Progenitor cell of endocrine pancreas (in vitro differentiated cells): ENCODE results near the gene BOD1L1. TPM values are rescaled to one million over a fixed set of nuclear protein-coding genes. Genes with fewer than 3 reads are reported as not detected.

Experiments
- DNase-seq: peaks from one replicate; pipeline ENCODE4 v3.0.0; 2021; ENCODE audit warnings: low spot score; ENCODE audit not compliant: unreplicated experiment
- H3K27ac Mint-ChIP-seq: 2 replicates; pipeline ENCODE4 v1.8.0; 2021; ENCODE audit warnings: mild to moderate bottlenecking, moderate library complexity, mixed read lengths
- H3K27me3 Mint-ChIP-seq: 2 replicates; pipeline ENCODE4 v1.8.0; 2021; ENCODE audit warnings: mixed read lengths
- H3K36me3 Mint-ChIP-seq: 2 replicates; pipeline ENCODE4 v1.8.0; 2022; ENCODE audit warnings: mixed read lengths; ENCODE audit not compliant: insufficient read depth
- H3K4me1 Mint-ChIP-seq: 2 replicates; pipeline ENCODE4 v1.8.0; 2021; ENCODE audit warnings: low read depth, mixed read lengths
- H3K4me3 Mint-ChIP-seq: 2 replicates; pipeline ENCODE4 v1.8.0; 2021; ENCODE audit warnings: low read depth, mild to moderate bottlenecking, moderate library complexity, mixed read lengths
- H3K9me3 Mint-ChIP-seq: 2 replicates; pipeline ENCODE4 v1.8.0; 2021; ENCODE audit warnings: low read depth, mixed read lengths
- total RNA-seq: library from RNA; stranded (reverse); gene quantifications from 2 replicates; pipeline ENCODE4 v1.2.1, GENCODE V29; 2021
- TF ChIP-seq, protein P1 (sequence below): fragments of 200-600 bp; sonication (generic); IDR thresholded peaks from one replicate; pipeline ENCODE4 v1.5.0; 2021; ENCODE audit warnings: antibody characterized with exemption, mild to moderate bottlenecking; ENCODE audit not compliant: unreplicated experiment

Gene BOD1L1
- total RNA-seq, 1 donor from 2014 or later, result 42.1 TPM

DNA sequence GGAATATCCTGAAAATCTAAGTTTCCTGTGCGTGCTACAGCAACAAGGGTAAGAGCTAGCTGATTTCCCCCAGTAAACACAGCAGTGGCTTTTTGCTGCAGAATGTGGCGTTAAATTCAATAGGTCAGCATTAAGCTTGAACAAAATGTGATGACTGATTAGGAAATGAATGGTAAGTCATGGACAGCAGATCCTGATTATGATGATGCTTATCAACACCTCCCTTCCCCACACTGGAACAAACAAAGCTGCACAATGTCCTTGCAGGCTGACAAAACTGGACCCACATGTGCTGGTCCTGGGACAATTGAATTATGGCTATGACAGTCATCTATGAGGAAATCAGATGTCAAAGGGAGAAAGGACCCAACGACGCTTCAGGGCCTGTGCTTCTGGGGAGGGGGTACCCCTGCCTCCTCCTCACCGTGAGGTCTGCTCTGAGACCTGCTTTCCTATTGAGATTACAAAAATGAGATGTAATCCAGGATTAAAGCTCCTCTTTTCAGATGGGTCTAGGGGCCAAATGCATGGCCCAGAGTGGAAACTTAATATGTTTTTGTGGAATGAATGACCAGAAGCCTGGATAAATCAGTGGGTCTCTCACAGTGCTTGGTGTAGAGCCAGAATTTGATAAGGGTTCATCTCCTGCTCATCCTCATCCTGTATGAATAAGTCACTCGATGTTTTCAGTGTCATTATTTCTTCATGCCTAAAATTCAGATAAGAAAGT is 32.0 kb upstream of the BOD1L1 start:
- Mint-ChIP-seq H3K27ac (no peak overlapping the region), H3K27me3 (no peaks in the 10 kb centered on the region), H3K36me3 (no peaks in the 10 kb centered on the region), H3K4me1 (peaks cover 5% of the 10 kb centered on the region), H3K4me3 (no peak overlapping the region), H3K9me3 (no peaks in the 10 kb centered on the region)
- no peak for DNase-seq
- TF ChIP-seq, protein P1, sequence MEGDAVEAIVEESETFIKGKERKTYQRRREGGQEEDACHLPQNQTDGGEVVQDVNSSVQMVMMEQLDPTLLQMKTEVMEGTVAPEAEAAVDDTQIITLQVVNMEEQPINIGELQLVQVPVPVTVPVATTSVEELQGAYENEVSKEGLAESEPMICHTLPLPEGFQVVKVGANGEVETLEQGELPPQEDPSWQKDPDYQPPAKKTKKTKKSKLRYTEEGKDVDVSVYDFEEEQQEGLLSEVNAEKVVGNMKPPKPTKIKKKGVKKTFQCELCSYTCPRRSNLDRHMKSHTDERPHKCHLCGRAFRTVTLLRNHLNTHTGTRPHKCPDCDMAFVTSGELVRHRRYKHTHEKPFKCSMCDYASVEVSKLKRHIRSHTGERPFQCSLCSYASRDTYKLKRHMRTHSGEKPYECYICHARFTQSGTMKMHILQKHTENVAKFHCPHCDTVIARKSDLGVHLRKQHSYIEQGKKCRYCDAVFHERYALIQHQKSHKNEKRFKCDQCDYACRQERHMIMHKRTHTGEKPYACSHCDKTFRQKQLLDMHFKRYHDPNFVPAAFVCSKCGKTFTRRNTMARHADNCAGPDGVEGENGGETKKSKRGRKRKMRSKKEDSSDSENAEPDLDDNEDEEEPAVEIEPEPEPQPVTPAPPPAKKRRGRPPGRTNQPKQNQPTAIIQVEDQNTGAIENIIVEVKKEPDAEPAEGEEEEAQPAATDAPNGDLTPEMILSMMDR, result no peak

DNA sequence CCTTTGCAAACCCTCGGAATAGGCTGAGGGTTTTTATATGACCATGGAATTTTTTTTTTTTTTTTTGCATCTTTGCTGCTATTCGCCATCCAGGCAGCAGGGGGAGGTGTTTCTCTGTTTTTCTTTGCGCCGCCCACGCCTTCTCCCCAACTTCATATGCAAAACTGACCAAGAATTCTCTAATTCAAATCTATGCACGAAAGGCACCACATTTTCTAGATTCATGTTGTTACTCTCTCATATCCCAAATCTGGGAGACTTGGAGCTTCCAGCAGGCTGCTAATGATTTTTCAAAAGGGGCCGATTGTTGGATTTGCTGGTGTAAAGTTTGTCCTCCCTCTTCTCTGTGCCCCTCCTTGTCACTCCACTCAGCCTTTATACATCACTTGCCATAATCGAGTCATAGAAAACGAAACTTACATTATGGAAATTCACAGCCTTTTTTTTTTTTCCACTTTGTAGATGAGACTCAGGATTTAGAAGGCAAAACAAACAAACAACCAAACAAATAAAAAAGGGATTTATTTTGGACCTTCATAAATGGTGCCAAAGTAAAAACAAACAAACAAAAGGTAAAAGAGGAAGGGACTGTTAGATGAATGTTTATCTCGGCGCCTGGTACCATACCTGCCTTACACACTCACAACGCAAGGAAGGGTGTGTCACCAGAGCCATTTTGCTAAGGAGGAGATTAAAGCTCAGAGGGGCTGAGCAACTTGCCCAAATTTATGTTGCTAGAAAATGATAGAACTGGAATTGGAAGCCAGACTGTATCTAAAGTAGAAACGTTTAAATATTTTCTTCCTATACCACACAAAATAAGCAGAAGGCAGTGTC is 29.3 kb upstream of the BOD1L1 start:
- peaks cover 9% of the 10 kb centered on the region for H3K4me1 Mint-ChIP-seq
- H3K9me3 Mint-ChIP-seq, result no peaks in the 10 kb centered on the region
- TF ChIP-seq, protein P1, result peak; percentile 77
- H3K4me3 Mint-ChIP-seq, result peak overlapping the region; percentile 65
- DNase-seq, result peak; percentile 19
- H3K27me3 Mint-ChIP-seq, result no peaks in the 10 kb centered on the region
- no peaks in the 10 kb centered on the region for H3K36me3 Mint-ChIP-seq
- no peak overlapping the region for H3K27ac Mint-ChIP-seq

DNA sequence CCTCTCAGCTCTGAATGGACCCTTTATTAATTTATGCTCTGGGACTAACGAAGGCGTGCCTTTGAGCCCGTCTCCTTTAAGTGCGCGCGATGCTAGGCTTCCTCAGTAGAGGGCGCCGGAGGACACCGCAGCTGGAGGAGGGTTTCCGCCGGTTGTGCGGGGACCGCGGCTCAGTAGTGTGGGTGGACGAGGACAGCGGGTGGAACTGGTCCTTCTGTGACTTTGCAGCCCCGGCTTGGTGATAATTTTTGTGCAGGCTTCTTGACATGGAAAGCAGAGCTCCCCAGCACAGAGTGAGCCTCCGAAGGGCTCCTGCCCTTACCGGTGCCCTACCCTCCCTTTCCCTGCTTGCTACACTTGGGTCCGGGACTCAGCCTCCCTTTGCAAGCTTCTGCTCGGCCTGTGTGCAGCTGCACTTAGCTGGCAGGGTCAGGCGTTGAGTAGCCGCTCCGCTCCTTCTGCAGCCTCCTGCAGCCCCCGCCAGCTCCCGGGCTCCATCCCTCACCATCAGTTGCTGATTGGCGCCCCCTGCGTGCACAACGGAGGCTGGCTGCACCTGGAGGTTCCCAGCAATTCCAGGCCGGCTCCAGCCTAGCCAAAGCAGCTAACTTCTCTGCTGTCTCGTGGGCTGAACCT is 26.8 kb upstream of the BOD1L1 start:
- peak; percentile 81 for DNase-seq
- H3K36me3 Mint-ChIP-seq, result no peaks in the 10 kb centered on the region
- H3K9me3 Mint-ChIP-seq, result no peaks in the 10 kb centered on the region
- H3K4me3 Mint-ChIP-seq, result peak overlapping the region; percentile 74
- peak overlapping the region; percentile 33 for H3K27ac Mint-ChIP-seq
- TF ChIP-seq, protein P1, result peak; percentile 71
- H3K4me1 Mint-ChIP-seq, result peaks cover 9% of the 10 kb centered on the region
- H3K27me3 Mint-ChIP-seq, result no peaks in the 10 kb centered on the region

DNA sequence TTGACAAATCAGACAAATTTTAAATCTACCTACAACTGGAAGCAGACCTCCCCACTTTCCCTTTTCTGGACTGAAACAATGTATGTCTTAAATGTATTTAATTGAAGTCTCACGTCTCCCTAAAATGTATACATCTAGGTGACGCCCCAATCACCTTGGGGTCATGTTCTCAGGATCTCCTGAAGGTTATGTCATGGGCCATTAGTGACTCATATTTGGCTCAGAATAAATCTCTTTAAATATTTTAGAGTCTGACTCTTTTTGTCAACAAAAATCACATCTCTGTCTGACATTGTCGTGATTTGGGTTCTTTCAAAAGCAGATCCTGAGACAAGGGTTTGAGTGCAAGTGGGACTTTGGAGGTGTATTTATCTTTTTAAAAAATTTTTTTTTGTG is 26.2 kb upstream of the BOD1L1 start:
- Mint-ChIP-seq H3K4me3 (peak overlapping the region; percentile 74), H3K4me1 (peaks cover 9% of the 10 kb centered on the region), H3K9me3 (no peaks in the 10 kb centered on the region), H3K36me3 (no peaks in the 10 kb centered on the region), H3K27ac (no peak overlapping the region), H3K27me3 (no peaks in the 10 kb centered on the region)
- TF ChIP-seq, protein P1, result no peak
- no peak for DNase-seq

DNA sequence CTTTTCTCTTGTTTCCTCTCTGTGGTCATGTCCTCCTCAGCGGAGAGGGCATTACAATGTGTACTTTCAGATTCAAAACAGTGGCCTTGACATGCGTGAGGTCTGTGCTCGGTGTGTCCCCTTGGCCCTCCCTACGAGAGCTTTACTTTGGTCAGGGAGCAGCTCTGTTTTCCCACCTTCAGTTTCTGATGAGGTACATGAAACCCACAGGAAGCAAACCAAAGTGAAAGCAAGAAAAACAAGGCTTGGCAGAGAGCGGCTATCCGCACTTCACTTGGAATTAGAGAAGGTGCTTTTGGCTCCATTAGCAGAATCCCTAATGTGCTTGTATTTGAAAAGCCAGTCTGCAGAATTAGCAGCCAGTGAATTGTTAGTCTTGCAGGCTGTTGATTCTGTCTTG is 19.5 kb upstream of the BOD1L1 start:
- no peak overlapping the region for H3K27ac Mint-ChIP-seq
- peaks cover 3% of the 10 kb centered on the region for H3K27me3 Mint-ChIP-seq
- TF ChIP-seq, protein P1, result no peak
- no peaks in the 10 kb centered on the region for H3K36me3 Mint-ChIP-seq
- H3K4me3 Mint-ChIP-seq, result no peak overlapping the region
- no peak for DNase-seq
- H3K9me3 Mint-ChIP-seq, result no peaks in the 10 kb centered on the region
- H3K4me1 Mint-ChIP-seq, result no peaks in the 10 kb centered on the region
